Measurements from ENCODE around the gene MFSD6. TPM values are rescaled to one million over a fixed set of nuclear protein-coding genes. Genes with fewer than 3 reads are reported as not detected.

Gene MFSD6
- polyA plus RNA-seq, 3 donors = 8.8 to 15.7 (median 12.9) TPM

- H3K27ac Mint-ChIP-seq = no peak overlapping the region
- intact Hi-C loops (cut with micrococcal nuclease) = loop anchor here in 1 of 2 donors (10.0 kb wide), 1 partner anchor 107 kb away; the partner anchor contains the start of gene NAB1
Measured at GRCh38 chr2:190537765-190538164, 129.6 kb downstream of the MFSD6 start.

GRCh38 chr2:190538201-190538600, 130.0 kb downstream of the MFSD6 start:
- no peak overlapping the region for H3K4me3 Mint-ChIP-seq
- H3K27ac Mint-ChIP-seq = no peak overlapping the region
- intact Hi-C loops (cut with micrococcal nuclease) = loop anchor here in 1 of 2 donors (10.0 kb wide), 1 partner anchor 107 kb away; the partner anchor contains the start of gene NAB1
- H3K9me3 Mint-ChIP-seq = peaks cover 36 to 56% (median 49%) of the 10 kb centered on the region in 7 donors
- Histone ChIP-seq H4K20me1 (ENCODE audit: insufficient read depth, low read length) (no peaks in the 10 kb centered on the region), H3K79me2 (ENCODE audit: insufficient read depth, low read length) (peaks cover 19% of the 10 kb centered on the region), H3K27me3 (ENCODE audit: control insufficient read depth in 2 of 2, insufficient read depth in 2 of 2, low read length in 2 of 2) (no peaks in the 10 kb centered on the region), H3K9me3 (replicated peaks in 1 of 2; ENCODE audit: control insufficient read depth in 1 of 2, insufficient read depth in 1 of 2, low read length in 2 of 2) (peaks cover 18 to 28% of the 10 kb centered on the region in 2 donors), H3K9ac (ENCODE audit: insufficient read depth, low read length, poor library complexity, severe bottlenecking) (no peak overlapping the region), H3K27ac (ENCODE audit: low read depth in 1 of 2, low read length in 2 of 2) (no peak overlapping the region), H2AFZ (ENCODE audit: insufficient read depth, low read depth, low read length, poor library complexity, severe bottlenecking) (no peak overlapping the region), H3K4me1 (ENCODE audit: control insufficient read depth in 1 of 2, insufficient read depth in 2 of 2, low read length in 2 of 2) (peaks cover 9 to 20% of the 10 kb centered on the region in 2 donors), H3K36me3 (replicated peaks in 1 of 2; ENCODE audit: control insufficient read depth in 1 of 2, insufficient read depth in 2 of 2, low read length in 2 of 2) (no peaks in the 10 kb centered on the region), H3K4me2 (replicated peaks; ENCODE audit: extremely low read depth, low read length, poor library complexity, severe bottlenecking) (no peak overlapping the region), H3K4me3 (replicated peaks in 1 of 3; ENCODE audit: low read depth in 2 of 3, low read length in 3 of 3) (no peak overlapping the region)
- TF ChIP-seq CTCF (IDR thresholded peaks at IDR 0.05) = no peak
- peaks cover 0 to 2% (median 0%) of the 10 kb centered on the region in 3 donors for H3K27me3 Mint-ChIP-seq (ENCODE audit: low read depth in 3 of 3)
- peaks cover 14% of the 10 kb centered on the region for H3K4me1 Mint-ChIP-seq
- H3K36me3 Mint-ChIP-seq = peaks cover 3 to 18% of the 10 kb centered on the region in 2 donors
- DNase-seq = no peak

More at GRCh38 chr2:190537765-190538164, 129.6 kb downstream of the MFSD6 start:
- H3K4me2 ChIP-seq (replicated peaks; ENCODE audit: extremely low read depth, low read length, poor library complexity, severe bottlenecking) = no peak overlapping the region
- Mint-ChIP-seq H3K9me3 (peaks cover 36 to 56% (median 48%) of the 10 kb centered on the region in 7 donors), H3K36me3 (peaks cover 3 to 18% of the 10 kb centered on the region in 2 donors), H3K4me3 (no peak overlapping the region), H3K4me1 (peaks cover 14% of the 10 kb centered on the region), H3K27me3 (ENCODE audit: low read depth in 3 of 3) (peaks cover 0 to 2% (median 0%) of the 10 kb centered on the region in 3 donors)
- no peak overlapping the region for H3K9ac ChIP-seq (ENCODE audit: insufficient read depth, low read length, poor library complexity, severe bottlenecking)
- H3K79me2 ChIP-seq (ENCODE audit: insufficient read depth, low read length) = peaks cover 20% of the 10 kb centered on the region
- peaks cover 9 to 21% of the 10 kb centered on the region in 2 donors for H3K4me1 ChIP-seq (ENCODE audit: control insufficient read depth in 1 of 2, insufficient read depth in 2 of 2, low read length in 2 of 2)
- no peak overlapping the region for H2AFZ ChIP-seq (ENCODE audit: insufficient read depth, low read depth, low read length, poor library complexity, severe bottlenecking)
- no peak for DNase-seq
- H3K27ac ChIP-seq (ENCODE audit: low read depth in 1 of 2, low read length in 2 of 2) = no peak overlapping the region
- no peak overlapping the region for H3K4me3 ChIP-seq (replicated peaks in 1 of 3; ENCODE audit: low read depth in 2 of 3, low read length in 3 of 3)
- no peaks in the 10 kb centered on the region for H4K20me1 ChIP-seq (ENCODE audit: insufficient read depth, low read length)
- no peaks in the 10 kb centered on the region for H3K27me3 ChIP-seq (ENCODE audit: control insufficient read depth in 2 of 2, insufficient read depth in 2 of 2, low read length in 2 of 2)
- H3K9me3 ChIP-seq (replicated peaks in 1 of 2; ENCODE audit: control insufficient read depth in 1 of 2, insufficient read depth in 1 of 2, low read length in 2 of 2) = peaks cover 18 to 28% of the 10 kb centered on the region in 2 donors
- TF ChIP-seq CTCF (IDR thresholded peaks at IDR 0.05) = no peak
- no CpG with 5 or more reads among the region's 1 CpG for WGBS (ENCODE audit: insufficient coverage)
- no peaks in the 10 kb centered on the region for H3K36me3 ChIP-seq (replicated peaks in 1 of 2; ENCODE audit: control insufficient read depth in 1 of 2, insufficient read depth in 2 of 2, low read length in 2 of 2)
